Esophagus muscularis mucosa (tissue), 3 donors: Measurements from ENCODE around the gene CCDC61.

ENCODE experiments used
- POLR2A ChIP-seq: fragments of 450-650 bp; IDR thresholded peaks from one replicate; pipeline ENCODE4 v1.6.1; 2017; ENCODE audit warnings: antibody characterized with exemption, moderate library complexity, mild to moderate bottlenecking, low read depth
- POLR2AphosphoS5 ChIP-seq, 2 donors: sonication (generic); formaldehyde crosslinking; IDR thresholded peaks; one replicate each; pipeline ENCODE4 v1.6.1; 2017; ENCODE audit warnings: antibody characterized with exemption in 2 of 2
- TF ChIP-seq, protein P1 (sequence below), 3 experiments: fragments of 200-600 bp in 2 of 3; fragments of 450-650 bp in 1 of 3; sonication (generic) in 2 of 3; IDR thresholded peaks; one replicate each; pipeline ENCODE4 v1.5.1; 2017 to 2019; ENCODE audit warnings: antibody characterized with exemption in 3 of 3, mild to moderate bottlenecking in 2 of 3, moderate library complexity in 1 of 3

DNA sequence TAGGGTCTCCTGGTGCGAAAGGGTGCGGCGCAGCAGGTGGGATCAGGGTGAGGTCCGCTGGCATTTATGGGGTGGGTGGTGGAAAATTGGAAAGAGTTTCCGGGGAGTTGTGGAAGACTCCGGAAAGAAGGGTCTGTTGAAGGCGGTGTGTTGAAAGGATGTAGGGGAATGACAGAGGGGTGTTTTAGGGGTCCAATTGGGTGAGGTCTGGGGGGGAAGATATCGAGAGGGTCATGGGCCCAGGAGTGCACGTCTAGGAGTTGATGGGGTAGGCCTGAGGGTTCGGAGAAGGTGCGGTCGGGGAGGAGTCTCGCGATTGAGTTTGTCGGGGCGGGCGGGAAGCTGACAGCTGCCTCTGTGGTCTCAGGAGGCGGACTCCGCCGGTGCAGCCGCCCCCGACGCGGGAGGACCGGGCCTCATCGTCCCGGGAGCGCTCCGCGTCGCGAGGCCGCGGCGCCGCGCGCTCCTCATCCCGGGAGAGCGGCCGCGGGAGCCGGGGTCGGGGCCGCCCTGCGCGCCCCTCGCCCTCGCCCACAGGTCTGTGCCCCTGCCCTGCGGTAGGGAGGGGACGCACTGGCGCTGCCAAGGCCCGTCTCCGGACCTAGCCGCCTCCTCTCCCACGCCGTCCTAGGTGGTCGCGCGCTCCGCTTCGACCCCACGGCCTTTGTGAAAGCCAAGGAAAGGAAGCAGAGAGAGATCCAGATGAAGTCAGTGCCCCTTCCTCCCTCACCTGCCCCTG, 20.6 kb downstream of the CCDC61 start:
- TF ChIP-seq, protein P1, sequence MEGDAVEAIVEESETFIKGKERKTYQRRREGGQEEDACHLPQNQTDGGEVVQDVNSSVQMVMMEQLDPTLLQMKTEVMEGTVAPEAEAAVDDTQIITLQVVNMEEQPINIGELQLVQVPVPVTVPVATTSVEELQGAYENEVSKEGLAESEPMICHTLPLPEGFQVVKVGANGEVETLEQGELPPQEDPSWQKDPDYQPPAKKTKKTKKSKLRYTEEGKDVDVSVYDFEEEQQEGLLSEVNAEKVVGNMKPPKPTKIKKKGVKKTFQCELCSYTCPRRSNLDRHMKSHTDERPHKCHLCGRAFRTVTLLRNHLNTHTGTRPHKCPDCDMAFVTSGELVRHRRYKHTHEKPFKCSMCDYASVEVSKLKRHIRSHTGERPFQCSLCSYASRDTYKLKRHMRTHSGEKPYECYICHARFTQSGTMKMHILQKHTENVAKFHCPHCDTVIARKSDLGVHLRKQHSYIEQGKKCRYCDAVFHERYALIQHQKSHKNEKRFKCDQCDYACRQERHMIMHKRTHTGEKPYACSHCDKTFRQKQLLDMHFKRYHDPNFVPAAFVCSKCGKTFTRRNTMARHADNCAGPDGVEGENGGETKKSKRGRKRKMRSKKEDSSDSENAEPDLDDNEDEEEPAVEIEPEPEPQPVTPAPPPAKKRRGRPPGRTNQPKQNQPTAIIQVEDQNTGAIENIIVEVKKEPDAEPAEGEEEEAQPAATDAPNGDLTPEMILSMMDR (IDR thresholded peaks at IDR 0.05), result no peak
- TF ChIP-seq POLR2A (no peak), POLR2AphosphoS5 (IDR thresholded peaks at IDR 0.05) (no peak)
